Activated CD4-positive, alpha-beta memory T cell treated with anti-CD3 and anti-CD28 coated beads, Interleukin-2, amount 10 ng/mL, durations not matched to agents 7 days and 5 days (primary cell): Measurements from ENCODE around the gene PDP2. TPM values are rescaled to one million over a fixed set of nuclear protein-coding genes. Genes with fewer than 3 reads are reported as not detected.
"Not testable (repeated sequence)": the region's sequence is repeated elsewhere in the genome, so short reads cannot be mapped to it uniquely, and the experiment has no call there.

Source experiments
- CTCF ChIA-PET: fragments of 350-600 bp; sonication (Branson Sonifier 250); formaldehyde crosslinking; loops from one replicate; lab custom pipeline; 2021; ENCODE audit warnings: antibody characterized with exemption, inconsistent platforms; lab: Charles Lee
- POLR2A ChIA-PET: fragments of 350-600 bp; sonication (Branson Sonifier 250); formaldehyde crosslinking; loops from one replicate; lab custom pipeline; 2021; ENCODE audit warnings: antibody characterized with exemption; lab: Charles Lee
- DNase-seq: peaks from one replicate; pipeline ENCODE4 v3.0.0-alpha.2; 2020
- H3K27ac Mint-ChIP-seq: one replicate; pipeline ENCODE4 v1.8.0; 2021; ENCODE audit warnings: mild to moderate bottlenecking, mixed read lengths
- H3K27me3 Mint-ChIP-seq: one replicate; pipeline ENCODE4 v1.8.0; 2021; ENCODE audit warnings: mixed read lengths
- H3K36me3 Mint-ChIP-seq: one replicate; pipeline ENCODE4 v1.8.0; 2021; ENCODE audit warnings: low read depth, mixed read lengths
- H3K4me1 Mint-ChIP-seq: one replicate; pipeline ENCODE4 v1.8.0; 2021; ENCODE audit warnings: mixed read lengths
- H3K4me3 Mint-ChIP-seq: one replicate; pipeline ENCODE4 v1.8.0; 2021; ENCODE audit warnings: mild to moderate bottlenecking, mixed read lengths
- H3K9me3 Mint-ChIP-seq: one replicate; pipeline ENCODE4 v1.8.0; 2021; ENCODE audit warnings: mixed read lengths
- total RNA-seq, 2 experiments: library from RNA; stranded (reverse); gene quantifications; one replicate each; pipeline ENCODE4 v1.2.3, GENCODE V29; 2021

PDP2 gene
- total RNA-seq, 2 experiments from 2014 or later: 30.7 to 33.9 TPM

DNA sequence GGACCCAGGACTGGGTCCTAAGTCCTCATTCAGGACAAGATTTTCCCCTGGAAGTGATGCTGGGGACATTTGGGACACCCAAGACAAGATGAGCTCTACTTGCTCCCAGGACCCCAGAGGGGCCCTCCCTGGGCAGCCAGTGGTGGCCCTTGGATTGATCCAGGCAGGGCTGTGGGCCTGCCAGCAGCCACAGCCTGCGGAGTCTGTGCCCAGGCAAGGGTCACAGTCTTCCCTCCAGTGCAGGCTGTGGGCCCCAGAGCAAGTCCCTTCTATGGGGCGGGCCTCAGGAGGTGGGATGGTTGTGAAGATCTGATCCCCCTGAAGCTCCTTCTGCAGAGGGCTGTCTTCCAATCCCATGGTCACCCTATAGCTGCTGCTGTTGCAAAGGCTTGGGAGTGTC lies 23.5 kb upstream of the PDP2 start:
- no peaks in the 10 kb centered on the region for H3K4me1 Mint-ChIP-seq
- H3K27me3 Mint-ChIP-seq: no peaks in the 10 kb centered on the region
- no peak overlapping the region for H3K27ac Mint-ChIP-seq
- no peak overlapping the region for H3K4me3 Mint-ChIP-seq
- ChIA-PET POLR2A (interaction anchor here (1.1 kb wide), 1 partner anchor 26 kb away, joined by 3 read pairs; the partner anchor contains the start of gene NAE1), CTCF (interaction anchor here (1.7 to 3.4 kb wide), 3 partner anchors 10 to 71 kb away, joined by 4 to 17 read pairs (median 10); partner anchors contain the start of gene NAE1)
- H3K9me3 Mint-ChIP-seq: no peaks in the 10 kb centered on the region
- H3K36me3 Mint-ChIP-seq: no peaks in the 10 kb centered on the region
- no peak for DNase-seq

DNA sequence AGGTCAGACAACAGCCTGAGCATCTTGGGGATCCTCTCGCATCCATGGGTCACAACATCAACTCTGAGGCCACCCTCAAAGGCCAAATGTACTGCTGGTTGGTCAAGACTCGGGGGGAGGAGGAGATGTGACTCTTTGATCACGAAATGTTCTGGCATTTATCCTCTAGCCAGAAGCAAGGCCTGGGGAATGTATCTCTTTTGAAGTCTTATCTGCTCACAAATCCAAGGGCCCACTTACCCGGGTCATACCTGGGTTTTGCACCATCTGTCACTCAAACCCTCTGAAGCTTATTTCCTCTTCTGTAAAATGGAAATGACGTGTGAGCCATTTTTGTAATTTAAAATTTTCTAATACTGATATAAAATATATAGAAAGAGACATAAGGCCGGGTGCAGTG lies 22.9 kb upstream of the PDP2 start:
- POLR2A ChIA-PET: no interaction called here
- H3K36me3 Mint-ChIP-seq: no peaks in the 10 kb centered on the region
- no peak overlapping the region for H3K27ac Mint-ChIP-seq
- no peaks in the 10 kb centered on the region for H3K27me3 Mint-ChIP-seq
- no peaks in the 10 kb centered on the region for H3K9me3 Mint-ChIP-seq
- no peak overlapping the region for H3K4me3 Mint-ChIP-seq
- no peak for DNase-seq
- CTCF ChIA-PET: interaction anchor here (1.7 to 3.4 kb wide), 3 partner anchors 10 to 71 kb away, joined by 4 to 17 read pairs (median 10); partner anchors contain the start of gene NAE1
- no peaks in the 10 kb centered on the region for H3K4me1 Mint-ChIP-seq

DNA sequence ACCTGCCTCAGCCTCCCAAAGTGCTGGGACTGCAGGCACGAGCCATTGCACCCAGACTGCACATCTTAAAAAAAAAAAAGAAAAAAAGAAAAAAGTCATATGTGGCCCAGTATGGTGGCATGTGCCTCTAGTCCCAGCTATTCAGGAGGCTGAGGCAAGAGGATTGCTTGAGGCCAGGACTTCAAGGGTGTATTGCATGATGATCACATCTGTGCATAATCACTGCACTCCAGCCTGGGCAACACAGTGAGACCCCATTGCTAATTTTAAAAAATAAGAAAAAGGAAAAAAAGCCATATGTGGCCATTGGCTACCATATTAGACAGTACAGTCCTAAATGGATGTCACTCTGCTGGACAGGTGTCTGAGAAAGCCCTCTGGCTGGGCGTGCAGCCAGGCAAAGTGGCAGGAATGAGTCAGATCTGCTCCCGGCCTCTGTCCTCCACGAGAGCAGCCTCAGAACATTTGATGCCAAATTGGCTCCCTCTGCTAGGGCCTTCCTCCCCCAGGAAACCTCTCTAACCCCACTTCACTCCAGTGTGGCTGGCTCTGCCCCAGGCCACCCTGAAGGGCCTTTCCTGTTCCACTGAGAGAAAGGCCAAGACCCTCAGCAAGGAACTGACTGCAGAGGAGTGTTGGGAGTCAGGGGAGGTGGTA lies 21.4 kb upstream of the PDP2 start:
- Mint-ChIP-seq H3K27me3 (no peaks in the 10 kb centered on the region), H3K4me1 (no peaks in the 10 kb centered on the region), H3K4me3 (no peak overlapping the region), H3K9me3 (no peaks in the 10 kb centered on the region), H3K27ac (no peak overlapping the region), H3K36me3 (no peaks in the 10 kb centered on the region)
- ChIA-PET CTCF (no interaction called here), POLR2A (no interaction called here)
- no peak for DNase-seq

DNA sequence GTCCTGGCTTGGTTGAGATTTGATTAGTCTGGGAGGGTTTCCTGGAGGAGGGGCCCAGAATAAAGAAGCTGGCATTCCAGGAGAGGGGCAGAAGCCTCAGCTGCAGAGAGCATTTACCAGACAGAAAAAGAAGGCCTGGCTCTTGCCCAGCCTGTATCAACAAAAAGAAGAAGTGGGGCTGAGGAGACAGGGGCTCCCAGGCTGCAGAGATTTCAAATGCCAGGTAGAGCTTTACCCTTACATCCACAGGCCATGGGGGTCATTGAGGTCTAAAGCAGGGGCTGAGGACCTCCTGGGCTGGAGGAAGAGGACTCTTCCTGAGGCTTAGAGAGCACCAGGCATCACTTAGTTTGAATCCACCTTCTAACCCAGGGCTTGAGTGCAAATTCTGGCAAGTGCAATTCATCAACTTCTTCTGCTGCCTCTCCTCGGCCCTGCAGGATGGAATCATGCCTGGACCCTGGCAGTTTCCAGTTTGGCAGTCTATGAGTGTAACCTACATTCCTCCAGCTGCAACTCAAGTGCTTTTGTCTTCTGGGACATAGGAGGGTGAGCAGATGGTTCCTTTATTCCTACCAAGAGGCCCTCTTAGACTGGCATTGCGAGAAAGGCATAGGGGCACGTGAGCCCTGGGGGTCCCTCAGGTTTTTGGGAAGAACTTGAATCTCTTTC lies 20.8 kb upstream of the PDP2 start:
- no peak for DNase-seq
- ChIA-PET CTCF (interaction anchor here (1.3 kb wide), 1 partner anchor 13 kb away, joined by 4 read pairs; no protein-coding TSS in a partner anchor), POLR2A (interaction anchor here (1.2 kb wide), 1 partner anchor 15 kb away, joined by 3 read pairs; no protein-coding TSS in a partner anchor)
- no peak overlapping the region for H3K27ac Mint-ChIP-seq
- no peak overlapping the region for H3K4me3 Mint-ChIP-seq
- H3K4me1 Mint-ChIP-seq: no peaks in the 10 kb centered on the region
- no peaks in the 10 kb centered on the region for H3K9me3 Mint-ChIP-seq
- H3K36me3 Mint-ChIP-seq: no peaks in the 10 kb centered on the region
- no peaks in the 10 kb centered on the region for H3K27me3 Mint-ChIP-seq

DNA sequence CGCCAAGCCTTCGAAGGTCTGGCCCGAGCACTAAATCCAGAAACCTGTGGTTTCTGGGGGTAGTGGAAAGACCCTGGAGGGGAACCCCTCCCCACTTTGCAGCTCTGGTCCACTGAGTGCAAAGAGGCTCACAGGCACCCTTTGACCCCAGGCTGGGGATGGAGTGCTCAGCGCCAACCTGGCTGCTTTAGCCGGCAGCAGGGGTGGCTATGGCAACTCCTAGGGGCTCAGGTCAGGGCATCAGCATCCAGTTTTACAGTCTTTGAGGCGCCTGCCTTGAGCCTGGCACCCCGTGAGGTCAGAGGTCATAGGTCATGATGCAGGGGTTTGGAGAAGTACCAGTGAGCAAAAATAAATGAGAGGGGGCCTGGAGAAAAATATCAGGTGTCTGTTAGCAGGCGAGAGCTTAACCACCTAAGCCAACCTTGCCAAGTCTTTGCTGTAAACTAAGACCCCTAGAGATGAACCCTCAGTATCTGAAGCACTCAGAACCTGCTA lies 18.2 kb upstream of the PDP2 start:
- no peaks in the 10 kb centered on the region for H3K4me1 Mint-ChIP-seq
- no peaks in the 10 kb centered on the region for H3K9me3 Mint-ChIP-seq
- DNase-seq: no peak
- no peaks in the 10 kb centered on the region for H3K36me3 Mint-ChIP-seq
- no peaks in the 10 kb centered on the region for H3K27me3 Mint-ChIP-seq
- no peak overlapping the region for H3K4me3 Mint-ChIP-seq
- ChIA-PET CTCF (interaction anchor here (0.8 to 2.0 kb wide), 4 partner anchors 11 to 132 kb away, joined by 3 to 12 read pairs (median 6); partner anchors contain the start of gene NAE1), POLR2A (no interaction called here)
- H3K27ac Mint-ChIP-seq: no peak overlapping the region

DNA sequence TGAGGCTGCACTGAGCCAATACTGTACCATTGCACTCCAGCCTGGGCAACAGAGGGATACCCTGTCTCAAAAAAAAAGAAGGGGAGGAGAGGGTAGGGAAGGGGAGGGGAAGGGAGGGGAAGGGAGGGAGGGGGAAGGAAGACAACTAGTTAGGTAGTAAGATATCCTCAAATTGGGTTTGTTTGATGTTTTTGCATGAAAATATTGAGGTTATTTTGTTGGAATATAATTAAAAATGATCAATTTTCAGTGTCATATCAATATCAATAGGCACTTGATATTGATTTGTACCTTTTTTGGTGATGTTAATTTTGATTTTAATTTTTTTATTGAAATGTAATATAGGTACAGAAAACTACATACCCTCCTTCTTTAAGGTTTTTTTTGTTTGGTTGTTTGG lies 16.6 kb upstream of the PDP2 start:
- Mint-ChIP-seq H3K9me3 (no peaks in the 10 kb centered on the region), H3K27me3 (no peaks in the 10 kb centered on the region), H3K36me3 (no peaks in the 10 kb centered on the region), H3K4me1 (peaks cover 4% of the 10 kb centered on the region), H3K27ac (no peak overlapping the region), H3K4me3 (no peak overlapping the region)
- CTCF ChIA-PET: interaction anchor here (1.6 kb wide), 1 partner anchor 9 kb away, joined by 7 read pairs; no protein-coding TSS in a partner anchor
- POLR2A ChIA-PET: no interaction called here
- no peak for DNase-seq

DNA sequence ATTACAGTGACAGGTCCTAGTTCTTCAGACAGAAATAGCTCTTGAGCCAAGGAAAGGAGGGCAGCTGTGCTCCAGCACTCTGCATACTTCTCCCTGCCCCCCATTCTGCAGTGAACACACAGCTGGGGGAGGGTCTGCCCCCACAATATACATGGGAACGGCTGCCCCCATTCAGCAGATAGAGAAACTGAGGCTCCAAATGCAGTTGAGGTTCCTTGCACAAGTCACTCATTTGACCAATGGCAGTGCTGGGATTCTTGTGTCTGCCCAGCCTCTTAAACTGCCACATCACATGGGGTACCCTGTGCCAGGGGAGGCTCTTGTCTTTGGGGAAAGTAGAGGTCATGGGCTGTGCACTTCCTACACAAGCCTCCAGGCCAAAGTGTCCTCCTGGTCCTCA lies 10.9 kb upstream of the PDP2 start:
- DNase-seq: no peak
- POLR2A ChIA-PET: interaction anchor here (2.8 kb wide), 1 partner anchor 39 kb away, joined by 27 read pairs; the partner anchor contains the start of gene NAE1
- no peak overlapping the region for H3K27ac Mint-ChIP-seq
- CTCF ChIA-PET: interaction anchor here (0.9 to 5.0 kb wide), 11 partner anchors 8 to 463 kb away, joined by 3 to 125 read pairs (median 16); partner anchors contain the start of gene NAE1
- no peaks in the 10 kb centered on the region for H3K36me3 Mint-ChIP-seq
- no peak overlapping the region for H3K4me3 Mint-ChIP-seq
- H3K4me1 Mint-ChIP-seq: peaks cover 29% of the 10 kb centered on the region
- no peaks in the 10 kb centered on the region for H3K9me3 Mint-ChIP-seq
- H3K27me3 Mint-ChIP-seq: no peaks in the 10 kb centered on the region

DNA sequence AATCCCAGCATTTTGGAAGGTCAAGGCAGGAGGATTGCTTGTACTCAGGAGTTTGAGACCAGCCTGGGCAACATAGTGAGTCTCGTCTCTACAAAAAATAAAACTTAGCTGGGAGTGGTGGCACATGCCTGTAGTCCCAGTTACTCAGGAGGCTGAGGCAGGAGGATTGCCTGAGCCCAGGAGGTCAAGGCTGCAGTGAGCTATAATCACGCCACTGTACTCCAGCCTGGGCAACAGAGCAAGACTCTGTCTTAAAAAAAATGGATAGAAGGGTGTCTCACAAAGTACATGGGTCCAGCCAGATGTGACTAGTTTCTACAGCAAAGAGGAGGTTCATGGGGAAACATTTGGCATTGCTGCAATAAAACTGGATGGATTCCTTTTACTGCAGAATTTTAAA lies 9.0 kb upstream of the PDP2 start:
- H3K9me3 Mint-ChIP-seq, H3K36me3 Mint-ChIP-seq, DNase-seq, H3K4me3 Mint-ChIP-seq, H3K27me3 Mint-ChIP-seq, H3K27ac Mint-ChIP-seq: not testable (repeated sequence)
- H3K4me1 Mint-ChIP-seq: peaks cover 47% of the 10 kb centered on the region
- ChIA-PET CTCF (interaction anchor here (0.6 to 1.3 kb wide), 3 partner anchors 41 to 265 kb away, joined by 3 to 5 read pairs (median 4); partner anchors contain the start of genes DYNC1LI2 and NAE1), POLR2A (interaction anchor here (1.6 kb wide), 1 partner anchor 41 kb away, joined by 5 read pairs; the partner anchor contains the start of gene NAE1)

DNA sequence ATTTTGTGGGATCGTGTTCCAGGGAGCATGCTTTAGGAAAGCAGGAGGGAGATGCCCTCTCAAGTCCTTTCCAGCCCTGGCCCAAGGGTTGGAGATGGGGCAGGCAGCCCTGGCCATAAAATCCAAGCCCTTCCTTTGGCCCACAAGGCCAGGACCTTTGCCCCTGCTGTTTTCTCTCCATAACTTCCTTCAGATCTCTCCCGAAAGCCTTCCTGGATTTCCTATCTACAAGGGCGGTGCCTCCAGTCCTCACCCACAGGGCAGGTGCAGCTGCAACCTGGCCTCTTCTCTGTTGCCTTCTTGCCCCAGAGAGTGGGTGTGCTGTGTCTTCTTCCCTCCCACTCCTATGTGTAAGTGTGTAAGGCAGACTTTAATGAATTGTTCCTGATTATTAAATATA lies 8.5 kb upstream of the PDP2 start:
- Mint-ChIP-seq H3K4me1 (peaks cover 49% of the 10 kb centered on the region), H3K27ac (no peak overlapping the region), H3K9me3 (peaks cover 3% of the 10 kb centered on the region), H3K36me3 (peaks cover 7% of the 10 kb centered on the region), H3K4me3 (no peak overlapping the region), H3K27me3 (no peaks in the 10 kb centered on the region)
- no peak for DNase-seq
- CTCF ChIA-PET: interaction anchor here (0.6 to 1.8 kb wide), 5 partner anchors 10 to 120 kb away, joined by 3 to 58 read pairs (median 16); partner anchors contain the start of genes NAE1 and PDP2
- POLR2A ChIA-PET: interaction anchor here (4.0 kb wide), 1 partner anchor 41 kb away, joined by 37 read pairs; the partner anchor contains the start of gene NAE1

DNA sequence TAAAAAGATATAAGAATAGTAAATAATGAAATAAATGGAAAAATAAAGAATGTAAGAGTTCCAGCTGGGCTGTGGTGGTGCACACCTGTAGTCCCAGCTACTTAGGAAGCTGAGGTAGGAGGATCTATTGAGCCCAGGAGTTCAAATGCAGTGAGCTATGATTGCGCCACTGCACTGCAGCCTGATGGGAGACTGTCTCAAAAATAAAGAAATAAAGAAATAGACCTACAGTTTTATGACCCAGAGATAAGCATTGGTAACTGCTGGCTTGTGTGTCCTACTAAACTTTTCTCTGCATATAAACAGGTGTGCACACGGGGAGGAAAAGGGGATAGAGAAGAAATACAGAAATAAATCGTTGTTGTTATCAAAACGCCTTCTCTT lies 7.8 kb upstream of the PDP2 start:
- Mint-ChIP-seq H3K27me3 (no peaks in the 10 kb centered on the region), H3K4me3 (peak overlapping the region; percentile 72), H3K9me3 (peaks cover 3% of the 10 kb centered on the region), H3K36me3 (peaks cover 7% of the 10 kb centered on the region), H3K27ac (peak overlapping the region; percentile 82), H3K4me1 (peaks cover 49% of the 10 kb centered on the region)
- ChIA-PET CTCF (interaction anchor here (0.6 to 1.8 kb wide), 29 partner anchors 9 to 320 kb away, joined by 3 to 58 read pairs (median 3); partner anchors contain the start of genes CKLF, FBXL8, NAE1 and PDP2), POLR2A (interaction anchor here (0.5 to 4.0 kb wide), 11 partner anchors 17 to 1174 kb away, joined by 3 to 37 read pairs (median 4); partner anchors contain the start of genes CIAO2B, DYNC1LI2 and NAE1)
- DNase-seq: no peak

DNA sequence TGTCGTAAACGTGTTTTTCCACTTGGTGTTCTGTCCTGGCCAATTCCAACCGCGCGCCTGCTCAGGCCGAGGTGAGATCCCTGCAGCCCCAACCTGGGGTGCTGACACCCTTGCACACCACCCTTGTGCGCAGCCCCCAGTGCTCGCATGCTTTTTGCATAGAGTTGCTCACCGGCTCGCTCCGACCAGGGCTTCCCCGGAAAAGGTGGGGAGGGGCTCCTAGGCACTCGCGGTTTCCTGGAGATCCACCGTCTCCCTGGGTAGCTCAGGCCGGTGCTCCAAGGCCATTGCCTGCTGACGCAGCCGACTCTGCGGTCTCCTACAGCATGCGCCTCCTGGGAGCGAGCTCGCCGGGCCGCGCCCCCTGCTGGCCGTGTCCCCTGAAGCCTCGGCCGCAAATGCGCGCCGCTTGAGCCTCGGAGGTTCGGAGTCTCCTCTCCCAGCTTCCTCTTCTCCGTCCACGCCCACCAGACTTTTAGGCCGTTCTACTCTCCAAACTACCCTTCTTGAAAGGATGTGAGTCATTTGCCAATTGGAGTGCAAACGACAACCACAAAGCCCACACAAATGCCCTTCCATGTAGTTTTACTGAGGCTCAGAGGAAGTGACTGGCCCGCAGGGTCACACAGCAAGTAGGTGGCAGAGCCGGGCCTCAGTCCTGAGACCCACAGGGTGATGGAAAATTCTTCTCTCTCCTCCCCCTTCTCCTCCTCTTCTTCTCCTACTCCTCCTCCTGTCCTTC lies 7.2 kb upstream of the PDP2 start:
- H3K4me1 Mint-ChIP-seq: peaks cover 50% of the 10 kb centered on the region
- POLR2A ChIA-PET: interaction anchor here (0.5 to 4.0 kb wide), 11 partner anchors 16 to 1173 kb away, joined by 3 to 37 read pairs (median 4); partner anchors contain the start of genes CIAO2B, DYNC1LI2 and NAE1
- peaks cover 7% of the 10 kb centered on the region for H3K36me3 Mint-ChIP-seq
- peaks cover 3% of the 10 kb centered on the region for H3K9me3 Mint-ChIP-seq
- peak overlapping the region; percentile 72 for H3K4me3 Mint-ChIP-seq
- no peaks in the 10 kb centered on the region for H3K27me3 Mint-ChIP-seq
- CTCF ChIA-PET: interaction anchor here (0.6 to 1.8 kb wide), 30 partner anchors 9 to 321 kb away, joined by 3 to 58 read pairs (median 3); partner anchors contain the start of genes CKLF, FBXL8, NAE1 and PDP2
- H3K27ac Mint-ChIP-seq: peak overlapping the region; percentile 82
- DNase-seq: peak; percentile 96

DNA sequence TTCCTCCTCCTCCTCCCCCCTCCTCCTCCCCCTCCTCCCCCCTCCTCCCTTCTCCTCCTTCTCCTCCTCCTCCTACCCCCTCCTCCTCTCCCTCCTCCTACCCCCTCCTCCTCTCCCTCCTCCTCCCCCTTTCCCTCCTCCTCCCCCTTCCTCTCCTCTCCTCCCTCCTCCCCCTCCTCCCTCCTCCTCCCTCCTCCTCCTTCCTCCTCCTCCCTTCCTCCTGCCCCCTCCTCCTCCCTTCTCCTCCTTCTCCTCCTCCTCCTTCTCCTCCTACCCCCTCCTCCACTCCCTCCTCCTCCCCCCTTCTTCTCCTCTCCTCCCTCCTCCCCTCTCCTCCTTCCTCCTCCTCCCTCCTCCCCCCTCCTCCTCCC lies 6.6 kb upstream of the PDP2 start:
- Mint-ChIP-seq H3K4me3 (no peak overlapping the region), H3K27me3 (no peaks in the 10 kb centered on the region), H3K9me3 (peaks cover 3% of the 10 kb centered on the region), H3K27ac (peak overlapping the region; percentile 97), H3K36me3 (peaks cover 7% of the 10 kb centered on the region), H3K4me1 (peaks cover 55% of the 10 kb centered on the region)
- POLR2A ChIA-PET: interaction anchor here (1.2 to 4.0 kb wide), 7 partner anchors 25 to 351 kb away, joined by 3 to 37 read pairs (median 5); partner anchors contain the start of genes CIAO2B, DYNC1LI2 and NAE1
- DNase-seq: no peak
- CTCF ChIA-PET: interaction anchor here (0.7 to 2.3 kb wide), 24 partner anchors 8 to 321 kb away, joined by 3 to 58 read pairs (median 4); partner anchors contain the start of genes CKLF, FBXL8, NAE1 and PDP2
